ENCODE data around the gene CDC6. TPM values are rescaled to one million over a fixed set of nuclear protein-coding genes. Genes with fewer than 3 reads are reported as not detected.

CDC6 gene
- total RNA-seq, 2 donors from 2014 or later: 8.5 to 40.8 TPM

GRCh38 chr17:40322358-40323315 is 35.0 kb downstream of the CDC6 start:
- TF ChIP-seq CTCF (IDR thresholded peaks at IDR 0.05): no peak
- H3K4me3 ChIP-seq: peak overlapping the region; percentile 24
- DNase-seq: peak; percentile 71
- intact Hi-C loops (cut with DNase I): no loop called here
- H3K4me1 ChIP-seq: peaks cover 23% of the 10 kb centered on the region
- H3K27me3 ChIP-seq: no peaks in the 10 kb centered on the region
- H3K27ac ChIP-seq: peak overlapping the region; percentile 84
- H3K9me3 ChIP-seq: no peaks in the 10 kb centered on the region
- no peaks in the 10 kb centered on the region for H3K36me3 ChIP-seq
- peak overlapping the region; percentile 74 to 81 for H3K9ac ChIP-seq (ENCODE audit: low read depth in 2 of 2, low read length in 2 of 2)

- H3K9ac ChIP-seq (ENCODE audit: low read depth in 2 of 2, low read length in 2 of 2): peak overlapping the region; percentile 60 to 81
- no peaks in the 10 kb centered on the region for H3K9me3 ChIP-seq
- no peak for TF ChIP-seq CTCF (IDR thresholded peaks at IDR 0.05)
- no peak overlapping the region for H3K4me3 ChIP-seq
- H3K27me3 ChIP-seq: no peaks in the 10 kb centered on the region
- intact Hi-C loops (cut with DNase I): no loop called here
- peaks cover 27% of the 10 kb centered on the region for H3K4me1 ChIP-seq
- H3K36me3 ChIP-seq: no peaks in the 10 kb centered on the region
- H3K27ac ChIP-seq: peak overlapping the region; percentile 84
- DNase-seq: peak; percentile 47
These were observed 36.0 kb downstream of the CDC6 start for GRCh38 chr17:40323391-40324381.

- peaks cover 30% of the 10 kb centered on the region for H3K4me1 ChIP-seq
- H3K9me3 ChIP-seq: no peaks in the 10 kb centered on the region
- H3K9ac ChIP-seq (ENCODE audit: low read depth in 2 of 2, low read length in 2 of 2): peak overlapping the region; percentile 39 to 70
- H3K27me3 ChIP-seq: no peaks in the 10 kb centered on the region
- no peaks in the 10 kb centered on the region for H3K36me3 ChIP-seq
- no peak overlapping the region for H3K4me3 ChIP-seq
- TF ChIP-seq CTCF (IDR thresholded peaks at IDR 0.05): no peak
- intact Hi-C loops (cut with DNase I): no loop called here
- H3K27ac ChIP-seq: peak overlapping the region; percentile 63
- DNase-seq: no peak
These were observed 37.7 kb downstream of the CDC6 start for GRCh38 chr17:40325156-40326013.

GRCh38 chr17:40326014-40326831 is 38.5 kb downstream of the CDC6 start:
- Histone ChIP-seq H3K27ac (peak overlapping the region; percentile 63), H3K9ac (ENCODE audit: low read depth in 2 of 2, low read length in 2 of 2) (peak overlapping the region; percentile 62 to 70)

More at GRCh38 chr17:40326014-40326831, 38.5 kb downstream of the CDC6 start:
- Histone ChIP-seq H3K36me3 (no peaks in the 10 kb centered on the region), H3K4me3 (no peak overlapping the region), H3K27me3 (no peaks in the 10 kb centered on the region), H3K4me1 (peaks cover 36% of the 10 kb centered on the region), H3K9me3 (no peaks in the 10 kb centered on the region)
- no peak for DNase-seq
- intact Hi-C loops (cut with DNase I): no loop called here
- TF ChIP-seq CTCF (IDR thresholded peaks at IDR 0.05): no peak

All from colonic mucosa (tissue), 4 donors.